HuH-7 (cell line): ENCODE data around the gene MRPL36.
A peak's percentile ranks its signal among the peaks of the same experiment; 100 is the strongest.
"Not testable (repeated sequence)": the region's sequence is repeated elsewhere in the genome, so short reads cannot be mapped to it uniquely, and the experiment has no call there.

Source experiments
- DNase-seq: peaks from one replicate; pipeline ENCODE4 v3.0.0; 2011; ENCODE audit warnings: low spot score

MRPL36 gene

GRCh38 chr5:1815071-1815786 lies 15.6 kb upstream of the MRPL36 start:
- DNase-seq, result no peak

- DNase-seq, result no peak
Observed at GRCh38 chr5:1814183-1815020, 14.8 kb upstream of the MRPL36 start.

GRCh38 chr5:1810581-1811101 lies 11.0 kb upstream of the MRPL36 start:
- no peak for DNase-seq

- DNase-seq, result no peak
Observed at GRCh38 chr5:1809416-1810035, 9.9 kb upstream of the MRPL36 start.

GRCh38 chr5:1808439-1808838 lies 8.8 kb upstream of the MRPL36 start:
- DNase-seq, result no peak

GRCh38 chr5:1807451-1808185 lies 8.0 kb upstream of the MRPL36 start:
- DNase-seq, result no peak

GRCh38 chr5:1806974-1807373 lies 7.3 kb upstream of the MRPL36 start:
- no peak for DNase-seq

- no peak for DNase-seq
Observed at GRCh38 chr5:1806199-1806598, 6.6 kb upstream of the MRPL36 start.

- no peak for DNase-seq
Observed at GRCh38 chr5:1805736-1806135, 6.1 kb upstream of the MRPL36 start.

GRCh38 chr5:1805326-1805725 lies 5.7 kb upstream of the MRPL36 start:
- no peak for DNase-seq

- no peak for DNase-seq
Observed at GRCh38 chr5:1804001-1804690, 4.5 kb upstream of the MRPL36 start.

GRCh38 chr5:1803192-1803591 lies 3.6 kb upstream of the MRPL36 start:
- DNase-seq, result no peak

GRCh38 chr5:1801967-1802295 lies 2.3 kb upstream of the MRPL36 start:
- DNase-seq, result peak; percentile 30

GRCh38 chr5:1801222-1801966 lies 1.8 kb upstream of the MRPL36 start, which contains the start of gene NDUFS6:
Gene NDUFS6 (plus strand): TSS chr5:1801407. CDS start chr5:1801418, 11 bp downstream.
- peak; percentile 74 for DNase-seq

GRCh38 chr5:1800472-1801221 lies 1.0 kb upstream of the MRPL36 start:
- DNase-seq, result peak; percentile 39

GRCh38 chr5:1799110-1799601 lies 481 bp downstream of the MRPL36 start:
- DNase-seq, result peak; percentile 38

- not testable (repeated sequence) for DNase-seq
Observed at GRCh38 chr5:1798589-1798988, 1.0 kb downstream of the MRPL36 start.

- no peak for DNase-seq
Observed at GRCh38 chr5:1797855-1798254, 1.8 kb downstream of the MRPL36 start.

- DNase-seq, result no peak
Observed at GRCh38 chr5:1797103-1797800, 2.4 kb downstream of the MRPL36 start.
